ENCODE measurements around the gene SRCIN1.

DNA sequence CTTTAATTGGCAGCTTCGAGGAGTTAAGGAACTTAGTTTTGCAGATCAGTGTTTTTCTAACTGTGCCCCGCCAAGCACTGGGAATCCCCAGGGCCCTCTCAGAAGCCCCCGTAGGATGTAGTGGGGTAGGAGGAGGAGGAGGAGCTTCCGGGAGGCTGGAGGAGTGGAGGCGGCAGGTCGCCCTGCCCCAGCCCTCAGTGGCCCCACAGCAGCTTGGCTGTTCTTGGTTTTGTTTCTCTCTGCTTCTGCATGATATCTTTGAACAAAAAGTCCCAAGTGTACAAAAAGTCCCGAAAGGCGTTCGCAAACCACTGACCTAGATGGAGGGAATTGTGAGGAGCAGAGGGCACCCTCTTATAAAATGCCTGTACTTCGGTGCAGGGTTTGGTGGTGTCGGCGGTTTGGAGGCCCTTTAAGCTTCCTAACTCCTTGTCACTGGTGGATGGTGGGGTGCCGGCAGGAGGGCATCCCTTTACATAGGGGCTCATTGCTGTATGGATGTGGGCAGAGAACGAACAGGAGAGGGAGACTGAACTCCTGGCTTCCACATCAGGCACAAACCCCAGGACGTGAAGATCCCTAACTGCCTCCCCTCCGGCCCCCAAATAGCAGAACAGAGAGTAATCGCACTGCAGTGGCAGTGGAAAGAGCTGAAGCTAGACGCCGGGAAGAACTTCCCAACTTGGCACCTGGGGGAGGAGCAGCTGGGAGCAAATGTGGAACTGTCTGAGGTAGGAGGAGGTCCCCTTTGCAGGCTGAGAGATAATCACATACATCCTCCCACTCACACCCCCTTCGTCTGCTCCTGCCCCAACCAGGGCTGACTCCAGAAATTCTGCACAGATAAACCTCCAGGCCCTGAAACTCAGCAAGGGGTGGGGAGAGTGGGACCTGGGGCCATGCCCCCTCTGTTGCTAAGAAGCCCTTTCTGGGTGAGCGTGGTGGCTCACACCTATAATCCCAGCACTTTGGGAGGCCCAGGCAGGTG is 49.0 kb upstream of the SRCIN1 start:
- TF ChIP-seq CTCF (IDR thresholded peaks at IDR 0.05) (no peak), POLR2A (IDR thresholded peaks at IDR 0.05) (no peak)
